ENCODE data around the gene SMYD3. TPM values are rescaled to one million over a fixed set of nuclear protein-coding genes. Genes with fewer than 3 reads are reported as not detected.

Gene SMYD3
- total RNA-seq, 4 donors from 2014 or later, result 10.5 to 36.4 (median 22.5) TPM

- no peak overlapping the region for H3K27ac ChIP-seq
- no peaks in the 10 kb centered on the region for H3K36me3 ChIP-seq
- no peak overlapping the region for H3K4me3 ChIP-seq
- intact Hi-C loops (cut with DNase I; ENCODE audit: low total_unique reads), result no loop called here
- H3K9me3 ChIP-seq, result no peaks in the 10 kb centered on the region
- H3K4me1 ChIP-seq, result no peaks in the 10 kb centered on the region
- DNase-seq, result no peak
- TF ChIP-seq, protein P1, sequence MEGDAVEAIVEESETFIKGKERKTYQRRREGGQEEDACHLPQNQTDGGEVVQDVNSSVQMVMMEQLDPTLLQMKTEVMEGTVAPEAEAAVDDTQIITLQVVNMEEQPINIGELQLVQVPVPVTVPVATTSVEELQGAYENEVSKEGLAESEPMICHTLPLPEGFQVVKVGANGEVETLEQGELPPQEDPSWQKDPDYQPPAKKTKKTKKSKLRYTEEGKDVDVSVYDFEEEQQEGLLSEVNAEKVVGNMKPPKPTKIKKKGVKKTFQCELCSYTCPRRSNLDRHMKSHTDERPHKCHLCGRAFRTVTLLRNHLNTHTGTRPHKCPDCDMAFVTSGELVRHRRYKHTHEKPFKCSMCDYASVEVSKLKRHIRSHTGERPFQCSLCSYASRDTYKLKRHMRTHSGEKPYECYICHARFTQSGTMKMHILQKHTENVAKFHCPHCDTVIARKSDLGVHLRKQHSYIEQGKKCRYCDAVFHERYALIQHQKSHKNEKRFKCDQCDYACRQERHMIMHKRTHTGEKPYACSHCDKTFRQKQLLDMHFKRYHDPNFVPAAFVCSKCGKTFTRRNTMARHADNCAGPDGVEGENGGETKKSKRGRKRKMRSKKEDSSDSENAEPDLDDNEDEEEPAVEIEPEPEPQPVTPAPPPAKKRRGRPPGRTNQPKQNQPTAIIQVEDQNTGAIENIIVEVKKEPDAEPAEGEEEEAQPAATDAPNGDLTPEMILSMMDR (IDR thresholded peaks at IDR 0.05), result no peak
- TF ChIP-seq POLR2A (IDR thresholded peaks at IDR 0.05), result no peak
- H3K27me3 ChIP-seq, result no peaks in the 10 kb centered on the region
Measured at GRCh38 chr1:246182149-246182851, 324.8 kb downstream of the SMYD3 start.

GRCh38 chr1:246181241-246181640 lies 325.8 kb downstream of the SMYD3 start:
- Histone ChIP-seq H3K4me3 (no peak overlapping the region), H3K36me3 (no peaks in the 10 kb centered on the region), H3K4me1 (no peaks in the 10 kb centered on the region), H3K27me3 (no peaks in the 10 kb centered on the region), H3K27ac (no peak overlapping the region), H3K9me3 (no peaks in the 10 kb centered on the region)
- intact Hi-C loops (cut with DNase I; ENCODE audit: low total_unique reads), result no loop called here
- TF ChIP-seq, protein P1 (IDR thresholded peaks at IDR 0.05), result no peak
- no peak for TF ChIP-seq POLR2A (IDR thresholded peaks at IDR 0.05)
- DNase-seq, result no peak

DNA sequence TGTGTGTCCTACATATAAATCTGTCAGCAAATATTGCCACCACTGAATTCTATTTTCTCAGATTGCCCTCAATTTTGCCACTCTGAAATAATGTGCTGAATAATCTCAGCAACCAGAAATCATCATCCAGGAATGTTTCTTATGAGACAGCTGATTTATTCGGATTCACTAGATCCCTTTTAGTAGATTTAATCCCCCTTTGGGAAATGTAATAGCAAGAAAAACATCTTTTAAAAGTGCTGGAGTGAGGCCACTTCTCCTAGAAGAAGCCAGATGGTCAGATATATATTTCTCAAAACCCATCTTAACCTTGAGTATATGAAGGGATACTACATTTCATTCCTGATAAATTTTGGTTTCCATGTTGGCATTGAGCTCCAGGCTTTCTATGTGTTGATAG lies 327.7 kb downstream of the SMYD3 start:
- intact Hi-C loops (cut with DNase I; ENCODE audit: low total_unique reads), result no loop called here
- TF ChIP-seq, protein P1 (IDR thresholded peaks at IDR 0.05), result no peak
- no peak for TF ChIP-seq POLR2A (IDR thresholded peaks at IDR 0.05)
- Histone ChIP-seq H3K36me3 (no peaks in the 10 kb centered on the region), H3K27me3 (no peaks in the 10 kb centered on the region), H3K9me3 (no peaks in the 10 kb centered on the region), H3K4me3 (no peak overlapping the region), H3K27ac (no peak overlapping the region), H3K4me1 (no peaks in the 10 kb centered on the region)
- DNase-seq, result no peak

- intact Hi-C loops (cut with DNase I; ENCODE audit: low total_unique reads), result no loop called here
- no peak overlapping the region for H3K4me3 ChIP-seq
- no peaks in the 10 kb centered on the region for H3K27me3 ChIP-seq
- DNase-seq, result no peak
- TF ChIP-seq, protein P1 (IDR thresholded peaks at IDR 0.05), result no peak
- no peak for TF ChIP-seq POLR2A (IDR thresholded peaks at IDR 0.05)
- H3K4me1 ChIP-seq, result no peaks in the 10 kb centered on the region
- no peaks in the 10 kb centered on the region for H3K36me3 ChIP-seq
- H3K9me3 ChIP-seq, result no peaks in the 10 kb centered on the region
- H3K27ac ChIP-seq, result no peak overlapping the region
Measured at GRCh38 chr1:246178717-246179311, 328.3 kb downstream of the SMYD3 start.
